ENCODE results near the gene PTTG1IP.

The PTTG1IP gene

GRCh38 chr21:44898851-44899767 lies 25.6 kb upstream of the PTTG1IP start:
- no peak for DNase-seq (ENCODE audit: low read depth)
- no peak overlapping the region for H3K4me3 ChIP-seq (ENCODE audit: low read length)
- TF ChIP-seq CTCF (conservative IDR thresholded peaks at IDR 0.05; ENCODE audit: low read depth, low read length) = no peak

- TF ChIP-seq CTCF (conservative IDR thresholded peaks at IDR 0.05; ENCODE audit: low read depth, low read length) = no peak
- H3K4me3 ChIP-seq (ENCODE audit: low read length) = no peak overlapping the region
- no peak for DNase-seq (ENCODE audit: low read depth)
These were observed 24.6 kb upstream of the PTTG1IP start for GRCh38 chr21:44898011-44898488.

GRCh38 chr21:44897326-44898010 lies 24.0 kb upstream of the PTTG1IP start:
- no peak for TF ChIP-seq CTCF (conservative IDR thresholded peaks at IDR 0.05; ENCODE audit: low read depth, low read length)
- H3K4me3 ChIP-seq (ENCODE audit: low read length) = no peak overlapping the region
- DNase-seq (ENCODE audit: low read depth) = no peak

- no peak overlapping the region for H3K4me3 ChIP-seq (ENCODE audit: low read length)
- no peak for TF ChIP-seq CTCF (conservative IDR thresholded peaks at IDR 0.05; ENCODE audit: low read depth, low read length)
- DNase-seq (ENCODE audit: low read depth) = no peak
These were observed 23.2 kb upstream of the PTTG1IP start for GRCh38 chr21:44896561-44897286.

GRCh38 chr21:44895859-44896258 lies 22.4 kb upstream of the PTTG1IP start:
- DNase-seq (ENCODE audit: low read depth) = no peak
- no peak for TF ChIP-seq CTCF (conservative IDR thresholded peaks at IDR 0.05; ENCODE audit: low read depth, low read length)
- no peak overlapping the region for H3K4me3 ChIP-seq (ENCODE audit: low read length)

GRCh38 chr21:44894687-44895302 lies 21.3 kb upstream of the PTTG1IP start:
- no peak for DNase-seq (ENCODE audit: low read depth)
- no peak overlapping the region for H3K4me3 ChIP-seq (ENCODE audit: low read length)
- TF ChIP-seq CTCF (conservative IDR thresholded peaks at IDR 0.05; ENCODE audit: low read depth, low read length) = no peak
